SKM-1 treated with dmso at 0.1 percent for 144 hours (cell line): ENCODE results near the gene PDS5A.
"Not testable (repeated sequence)": the region's sequence is repeated elsewhere in the genome, so short reads cannot be mapped to it uniquely, and the experiment has no call there.

Experiments
- DNase-seq: peaks from one replicate; lab custom pipeline; 2025; ENCODE audit not compliant: unreplicated experiment; lab: John Stamatoyannopoulos, UW

Gene PDS5A

DNA sequence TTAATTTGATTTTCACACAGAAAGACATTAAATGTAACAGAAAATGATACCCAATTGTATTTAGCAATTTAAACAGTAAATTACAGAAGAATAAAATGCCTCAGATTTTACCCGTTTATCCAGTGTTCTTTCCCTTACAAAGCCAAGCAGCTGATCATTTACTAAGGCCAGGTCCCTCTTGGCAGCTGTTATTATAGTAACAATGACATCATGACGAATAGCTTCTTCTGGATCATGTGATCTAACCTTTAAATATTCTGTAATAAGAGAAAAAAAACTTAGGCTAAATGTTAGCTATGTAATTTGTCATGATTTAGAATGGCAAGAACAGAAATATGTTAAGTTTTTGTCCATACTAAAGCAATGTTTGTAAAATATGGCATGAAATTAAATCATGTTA is 69.4 kb downstream of the PDS5A start:
- no peak for DNase-seq

GRCh38 chr4:39905656-39906055 is 72.1 kb downstream of the PDS5A start:
- no peak for DNase-seq

DNA sequence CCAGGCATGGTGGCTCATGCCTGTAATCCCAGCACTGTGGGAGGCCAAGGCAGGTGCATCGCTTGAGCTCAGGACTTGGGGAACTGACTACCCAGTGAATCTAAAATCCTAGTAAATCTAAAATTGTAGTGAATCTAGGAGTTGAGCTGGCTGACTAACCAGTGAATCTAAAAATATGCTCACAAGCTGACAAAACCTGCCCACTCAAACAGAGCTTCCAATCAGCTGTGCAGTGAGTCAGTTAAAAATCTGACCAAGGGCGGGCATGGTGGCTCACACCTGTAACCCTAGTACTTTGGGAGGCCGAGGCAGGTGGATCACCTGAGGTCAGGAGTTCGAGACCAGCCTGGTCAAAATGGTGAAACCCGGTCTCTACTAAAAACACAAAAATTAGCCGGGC is 72.7 kb downstream of the PDS5A start:
- not testable (repeated sequence) for DNase-seq

GRCh38 chr4:39900966-39901365 is 76.7 kb downstream of the PDS5A start:
- no peak for DNase-seq

DNA sequence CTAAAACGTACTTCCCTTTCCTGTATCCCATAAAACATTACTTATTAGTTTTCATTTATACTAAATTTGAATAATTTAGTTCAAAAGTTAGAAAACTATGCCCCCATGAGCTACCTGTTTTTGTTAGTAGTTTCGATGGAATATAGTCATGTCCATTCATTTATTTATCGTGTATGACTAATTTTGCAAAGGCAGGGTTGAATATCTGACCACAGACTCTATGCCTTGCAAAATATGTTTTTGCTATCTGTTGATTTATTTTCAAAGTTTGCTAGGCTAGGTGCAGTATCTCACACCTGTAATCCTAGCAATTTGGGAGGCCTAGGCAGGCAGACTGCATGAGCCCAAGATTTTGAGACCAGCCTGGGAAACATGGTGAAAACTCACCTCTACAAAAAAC is 78.4 kb downstream of the PDS5A start:
- no peak for DNase-seq

DNA sequence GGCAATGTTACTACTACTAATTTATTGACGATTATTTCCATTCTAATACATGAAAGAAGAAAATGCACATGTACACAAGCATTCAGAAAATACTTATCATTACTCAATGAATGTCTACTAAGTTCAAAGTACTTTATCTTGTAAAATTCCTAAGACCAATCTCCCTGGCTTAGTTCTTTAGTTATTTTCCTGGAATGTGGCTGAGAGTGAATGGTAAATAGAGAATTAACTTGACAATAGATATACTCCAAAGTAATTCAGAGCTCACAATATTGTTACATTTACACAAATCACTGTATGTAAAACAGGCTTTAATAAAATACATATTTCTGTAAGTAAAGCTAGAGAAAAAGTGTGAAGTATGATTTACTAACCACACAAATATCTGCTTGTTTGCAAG is 79.7 kb downstream of the PDS5A start:
- no peak for DNase-seq

DNA sequence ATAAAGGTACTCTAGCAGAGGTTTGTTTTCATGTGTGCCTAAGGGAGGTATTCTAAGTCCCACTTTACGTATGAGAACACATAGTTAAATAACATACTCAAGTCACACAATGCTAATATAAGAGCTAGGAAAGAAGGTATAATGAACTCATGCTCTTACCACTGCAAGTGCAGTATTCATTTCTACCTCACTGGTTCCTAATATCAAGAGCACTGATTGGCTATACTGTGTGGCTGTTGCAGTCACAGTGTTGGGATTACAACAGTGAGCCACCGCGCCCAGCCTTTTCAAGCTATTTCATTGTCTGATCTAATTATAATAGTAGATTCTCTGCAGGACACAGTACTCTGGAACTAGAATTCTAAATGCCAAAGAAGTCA is 84.0 kb downstream of the PDS5A start:
- no peak for DNase-seq

DNA sequence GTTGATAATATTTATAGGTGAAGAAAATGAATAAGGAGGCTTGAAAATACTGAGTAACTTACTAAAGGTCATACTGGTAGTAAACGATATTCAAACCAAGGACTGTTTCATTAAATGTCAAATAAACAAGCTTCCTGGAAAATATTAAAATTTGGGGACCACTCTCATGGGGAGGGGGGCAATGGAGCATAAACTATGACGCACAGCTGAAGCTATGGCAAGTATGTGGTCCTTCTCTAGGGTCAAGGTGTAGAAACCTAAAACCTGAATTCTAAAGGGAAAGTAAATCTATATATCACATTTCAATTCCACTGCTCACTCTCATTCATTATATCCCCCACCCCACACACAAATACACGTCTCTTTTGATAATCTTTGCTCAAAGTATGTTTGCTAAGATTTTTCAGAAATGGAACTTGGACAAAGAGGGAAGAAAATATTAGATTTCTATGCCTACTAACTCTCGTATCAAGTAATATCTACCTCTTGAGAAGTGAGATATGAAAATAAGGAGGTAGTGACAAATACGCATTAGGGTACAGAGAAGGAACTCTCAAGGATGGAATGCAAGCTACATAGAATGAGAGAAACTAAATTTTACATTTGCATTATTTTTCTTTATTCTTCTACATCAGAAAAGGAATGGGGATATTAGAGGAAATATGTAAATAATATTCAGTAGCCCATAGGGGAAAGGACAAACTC is 84.6 kb downstream of the PDS5A start:
- DNase-seq, result no peak

DNA sequence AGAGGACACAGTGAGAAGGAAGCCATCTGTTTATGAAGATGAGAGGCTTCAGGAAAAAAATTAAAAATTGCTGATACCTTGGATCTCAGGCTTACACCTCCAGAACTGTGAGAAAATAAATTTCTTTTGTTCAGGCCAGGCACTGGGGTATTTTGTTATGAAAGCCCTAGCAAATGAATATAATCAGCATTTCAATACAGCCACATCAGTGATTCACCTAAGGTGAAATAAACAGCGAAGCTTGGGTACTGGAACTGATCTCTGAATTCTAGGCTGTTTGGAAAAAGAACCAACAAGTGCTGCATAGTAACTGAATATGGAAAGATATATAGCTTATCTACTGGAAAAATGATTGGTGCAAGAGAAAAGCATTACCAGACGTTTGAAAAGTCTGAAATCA is 88.5 kb downstream of the PDS5A start:
- no peak for DNase-seq

- no peak for DNase-seq
Observed at GRCh38 chr4:39888541-39888940, 89.2 kb downstream of the PDS5A start.

GRCh38 chr4:39883646-39884045 is 94.1 kb downstream of the PDS5A start:
- DNase-seq, result no peak

GRCh38 chr4:39881789-39882188 is 95.9 kb downstream of the PDS5A start:
- no peak for DNase-seq

DNA sequence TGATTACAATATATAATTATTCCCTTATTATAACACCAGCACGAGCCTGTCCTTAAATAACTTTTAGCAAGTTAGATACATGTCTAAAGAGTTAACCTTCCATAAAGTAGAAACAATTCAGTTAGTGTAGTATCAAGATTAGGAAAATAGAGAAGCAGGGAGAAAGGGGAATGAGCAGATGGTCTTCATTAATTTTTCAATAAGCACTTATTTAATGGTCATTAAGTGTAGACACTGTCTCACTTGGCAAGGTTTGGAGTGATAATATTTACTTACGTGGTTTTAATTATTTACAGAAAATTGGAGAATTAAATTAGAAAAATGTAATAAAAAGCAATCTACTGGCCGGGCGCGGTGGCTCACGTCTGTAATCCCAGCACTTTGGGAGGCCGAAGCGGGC is 99.7 kb downstream of the PDS5A start:
- no peak for DNase-seq

- no peak for DNase-seq
Observed at GRCh38 chr4:39873823-39874222, 103.9 kb downstream of the PDS5A start.

DNA sequence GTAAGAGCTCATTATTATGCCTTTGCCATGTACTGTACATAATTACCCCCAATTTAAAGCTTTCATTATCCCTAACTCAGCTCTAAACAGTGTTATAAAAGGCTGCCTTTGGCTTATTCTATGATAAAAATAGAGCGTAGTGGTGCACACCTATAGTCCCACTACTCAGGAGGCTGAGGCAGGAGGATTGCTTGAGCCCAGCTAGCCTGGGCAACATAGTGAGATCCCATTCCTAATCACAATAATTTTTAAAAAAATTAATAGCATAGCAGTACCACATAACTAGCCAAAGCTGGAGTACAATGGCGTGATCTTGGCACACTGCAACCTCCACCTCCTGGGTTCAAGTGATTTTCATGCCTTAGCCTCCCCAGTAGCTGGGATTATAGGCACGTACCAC is 112.4 kb downstream of the PDS5A start:
- no peak for DNase-seq

- DNase-seq, result no peak
Observed at GRCh38 chr4:39864391-39864790, 113.3 kb downstream of the PDS5A start.

- no peak for DNase-seq
Observed at GRCh38 chr4:39860804-39861203, 116.9 kb downstream of the PDS5A start.

DNA sequence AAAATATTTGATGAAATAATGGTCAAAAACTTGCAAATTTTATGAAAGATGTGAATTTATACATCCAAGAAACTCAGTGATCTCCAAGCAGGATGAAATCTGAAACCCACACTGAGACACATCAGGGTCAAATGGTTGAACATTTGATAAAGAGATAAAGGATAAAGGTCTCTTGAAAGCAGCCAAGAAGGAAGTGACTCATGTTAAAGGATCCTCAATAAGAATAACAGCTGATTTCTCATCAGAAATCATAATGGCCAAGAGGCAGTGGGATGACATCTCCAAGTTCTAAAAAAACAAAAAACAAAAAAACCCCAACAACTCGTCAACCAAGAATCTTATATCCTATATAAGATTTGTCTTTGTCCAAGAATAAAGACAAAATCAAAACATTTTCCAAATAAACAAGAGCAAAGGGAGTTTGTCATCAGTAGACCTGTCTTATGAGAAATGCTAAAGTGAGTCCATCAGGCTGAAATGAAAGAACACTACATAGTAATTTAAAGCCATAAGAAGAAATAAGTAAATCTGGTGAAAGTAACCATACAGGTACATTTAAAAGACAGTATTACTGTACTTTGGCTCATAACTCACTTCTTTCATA is 121.7 kb downstream of the PDS5A start:
- no peak for DNase-seq

DNA sequence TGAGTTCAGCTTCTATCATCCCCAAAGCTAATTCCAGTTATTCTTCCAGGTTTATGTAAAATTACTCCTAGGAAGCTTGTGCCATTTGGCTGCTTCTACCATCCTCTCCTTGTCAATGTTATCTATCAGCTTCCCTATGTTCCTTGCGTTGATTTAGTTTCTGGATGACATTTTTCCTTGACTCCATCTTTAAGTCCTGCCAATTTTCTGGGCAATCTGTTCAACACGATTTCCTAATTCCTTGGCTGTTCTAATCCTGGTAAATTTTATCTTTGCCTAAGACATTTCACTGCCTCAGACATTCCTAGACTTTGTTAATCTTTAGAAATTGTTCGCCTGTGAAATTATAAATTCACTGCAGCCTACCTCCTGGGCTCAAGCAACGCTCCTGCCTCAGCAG is 125.1 kb downstream of the PDS5A start:
- DNase-seq, result no peak

DNA sequence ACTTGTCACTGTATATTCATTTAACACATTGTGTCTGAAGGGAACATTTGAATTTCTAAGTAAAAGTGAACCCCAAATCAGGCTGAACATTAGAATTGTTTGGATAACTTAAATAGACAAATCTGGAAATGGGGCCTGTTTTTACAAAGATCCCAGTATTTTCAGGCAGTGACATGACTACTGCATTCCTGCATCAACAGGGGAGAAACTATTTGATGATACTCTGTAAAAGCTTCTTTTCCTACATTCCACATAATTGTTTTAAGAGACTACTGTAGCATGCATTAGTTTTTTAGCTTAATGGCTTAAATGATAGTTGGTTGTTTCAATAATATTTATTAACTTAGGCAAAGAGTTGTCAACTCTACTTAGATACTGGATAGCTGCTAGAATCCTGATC is 127.0 kb downstream of the PDS5A start:
- no peak for DNase-seq

DNA sequence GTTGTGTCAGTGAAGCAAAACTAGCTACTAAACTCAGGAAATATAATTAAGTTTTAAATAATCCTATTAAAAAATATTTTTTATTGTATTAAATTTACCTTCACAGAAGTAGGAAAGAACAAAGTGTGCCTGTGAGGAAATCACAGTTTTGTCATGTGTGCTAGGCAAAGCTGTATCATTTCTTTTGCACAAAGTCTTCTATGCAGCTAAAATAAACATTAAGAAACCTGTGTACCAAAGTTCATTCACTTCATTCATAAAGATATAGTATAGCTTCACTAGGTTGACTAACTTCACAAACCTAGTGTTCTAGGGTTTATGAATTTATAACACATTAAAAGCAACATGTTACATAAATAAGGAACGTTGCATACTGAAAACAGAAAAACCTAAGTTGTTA is 131.0 kb downstream of the PDS5A start:
- DNase-seq, result no peak

GRCh38 chr4:39846120-39846519 is 131.6 kb downstream of the PDS5A start:
- no peak for DNase-seq

GRCh38 chr4:39841894-39842293 is 135.8 kb downstream of the PDS5A start:
- DNase-seq, result no peak
